GM12875 (cell line): ENCODE measurements around the gene ZNF83.
"Not testable (repeated sequence)": the region's sequence is repeated elsewhere in the genome, so short reads cannot be mapped to it uniquely, and the experiment has no call there.

Source experiments
- H3K4me3 ChIP-seq: one replicate; pipeline ENCODE4 v1.5.1; 2011; ENCODE audit warnings: low read depth, low read length, control low read depth
- CTCF ChIP-seq: IDR thresholded peaks from 2 replicates; pipeline ENCODE4 v1.5.1; 2011; ENCODE audit warnings: low read depth, mild to moderate bottlenecking, control low read depth, inconsistent platforms, low read length, moderate library complexity, borderline replicate concordance; ENCODE audit not compliant: insufficient read depth

ZNF83 gene

GRCh38 chr19:52637718-52638585, at the start of gene ZNF83:
ZNF83 (minus strand) TSS chr19:52638355.
- peak within 1 kb of the TSS; percentile 38 for H3K4me3 ChIP-seq
- no peak for TF ChIP-seq CTCF

- H3K4me3 ChIP-seq, result no peak overlapping the region
- TF ChIP-seq CTCF, result no peak
These were observed 49.5 kb upstream of the ZNF83 start for GRCh38 chr19:52687684-52688083.

- no peak overlapping the region for H3K4me3 ChIP-seq
- no peak for TF ChIP-seq CTCF
These were observed 47.7 kb upstream of the ZNF83 start for GRCh38 chr19:52685811-52686210.

- H3K4me3 ChIP-seq, result not testable (repeated sequence)
These were observed 43.1 kb upstream of the ZNF83 start for GRCh38 chr19:52681216-52681615.

GRCh38 chr19:52679598-52679997, 41.4 kb upstream of the ZNF83 start:
- H3K4me3 ChIP-seq, result no peak overlapping the region
- no peak for TF ChIP-seq CTCF

GRCh38 chr19:52675239-52675638, 37.1 kb upstream of the ZNF83 start:
- H3K4me3 ChIP-seq, result not testable (repeated sequence)

- TF ChIP-seq CTCF, result no peak
- no peak overlapping the region for H3K4me3 ChIP-seq
These were observed 34.9 kb upstream of the ZNF83 start for GRCh38 chr19:52673014-52673413.

- no peak for TF ChIP-seq CTCF
- no peak overlapping the region for H3K4me3 ChIP-seq
These were observed 31.9 kb upstream of the ZNF83 start for GRCh38 chr19:52670046-52670445.
